Measurements from ENCODE around the gene CCL22.

DNA sequence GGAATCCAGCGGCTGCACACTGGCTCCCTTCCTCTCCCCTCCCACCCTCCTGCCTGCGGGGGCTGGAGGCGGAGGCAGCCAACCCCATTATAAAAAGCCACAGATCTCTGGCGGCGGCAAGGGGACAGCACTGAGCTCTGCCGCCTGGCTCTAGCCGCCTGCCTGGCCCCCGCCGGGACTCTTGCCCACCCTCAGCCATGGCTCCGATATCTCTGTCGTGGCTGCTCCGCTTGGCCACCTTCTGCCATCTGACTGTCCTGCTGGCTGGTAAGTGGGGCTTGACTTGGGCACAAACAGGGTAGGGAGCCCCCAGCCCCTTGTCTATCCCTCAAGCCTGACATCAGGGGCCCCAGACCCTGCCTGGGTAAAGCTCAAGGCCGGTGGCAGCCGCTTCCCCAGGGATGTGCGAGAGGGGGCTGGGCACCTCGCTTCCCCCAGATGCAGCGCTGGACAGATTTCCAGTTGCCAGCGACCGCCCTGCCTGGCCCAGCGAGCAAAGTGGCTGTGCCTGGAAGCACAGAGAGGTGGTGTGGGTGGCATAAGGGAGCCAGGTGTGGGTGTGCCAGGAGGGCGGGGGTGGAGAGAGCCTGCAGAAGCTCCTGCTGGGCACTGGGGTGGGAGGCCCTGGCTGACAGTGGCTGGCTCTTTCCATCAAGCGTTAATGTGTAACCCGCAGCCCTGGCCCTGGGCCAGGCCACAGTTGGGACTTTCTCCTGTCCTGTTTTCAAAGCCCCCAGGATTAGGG is 14.0 kb downstream of the CCL22 start, which contains the start of gene CX3CL1:
- TF ChIP-seq, protein P1, sequence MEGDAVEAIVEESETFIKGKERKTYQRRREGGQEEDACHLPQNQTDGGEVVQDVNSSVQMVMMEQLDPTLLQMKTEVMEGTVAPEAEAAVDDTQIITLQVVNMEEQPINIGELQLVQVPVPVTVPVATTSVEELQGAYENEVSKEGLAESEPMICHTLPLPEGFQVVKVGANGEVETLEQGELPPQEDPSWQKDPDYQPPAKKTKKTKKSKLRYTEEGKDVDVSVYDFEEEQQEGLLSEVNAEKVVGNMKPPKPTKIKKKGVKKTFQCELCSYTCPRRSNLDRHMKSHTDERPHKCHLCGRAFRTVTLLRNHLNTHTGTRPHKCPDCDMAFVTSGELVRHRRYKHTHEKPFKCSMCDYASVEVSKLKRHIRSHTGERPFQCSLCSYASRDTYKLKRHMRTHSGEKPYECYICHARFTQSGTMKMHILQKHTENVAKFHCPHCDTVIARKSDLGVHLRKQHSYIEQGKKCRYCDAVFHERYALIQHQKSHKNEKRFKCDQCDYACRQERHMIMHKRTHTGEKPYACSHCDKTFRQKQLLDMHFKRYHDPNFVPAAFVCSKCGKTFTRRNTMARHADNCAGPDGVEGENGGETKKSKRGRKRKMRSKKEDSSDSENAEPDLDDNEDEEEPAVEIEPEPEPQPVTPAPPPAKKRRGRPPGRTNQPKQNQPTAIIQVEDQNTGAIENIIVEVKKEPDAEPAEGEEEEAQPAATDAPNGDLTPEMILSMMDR (conservative IDR thresholded peaks at IDR 0.05) = no peak
- TF ChIP-seq ZFX (IDR thresholded peaks at IDR 0.05) = no peak

All from C4-2B (cell line).